ENCODE data around the gene NXF1. TPM values are rescaled to one million over a fixed set of nuclear protein-coding genes. Genes with fewer than 3 reads are reported as not detected.
"Not testable (repeated sequence)": the region's sequence is repeated elsewhere in the genome, so short reads cannot be mapped to it uniquely, and the experiment has no call there.

Gene NXF1
- total RNA-seq, 2 experiments from 2014 or later = 110 to 111 TPM

DNA sequence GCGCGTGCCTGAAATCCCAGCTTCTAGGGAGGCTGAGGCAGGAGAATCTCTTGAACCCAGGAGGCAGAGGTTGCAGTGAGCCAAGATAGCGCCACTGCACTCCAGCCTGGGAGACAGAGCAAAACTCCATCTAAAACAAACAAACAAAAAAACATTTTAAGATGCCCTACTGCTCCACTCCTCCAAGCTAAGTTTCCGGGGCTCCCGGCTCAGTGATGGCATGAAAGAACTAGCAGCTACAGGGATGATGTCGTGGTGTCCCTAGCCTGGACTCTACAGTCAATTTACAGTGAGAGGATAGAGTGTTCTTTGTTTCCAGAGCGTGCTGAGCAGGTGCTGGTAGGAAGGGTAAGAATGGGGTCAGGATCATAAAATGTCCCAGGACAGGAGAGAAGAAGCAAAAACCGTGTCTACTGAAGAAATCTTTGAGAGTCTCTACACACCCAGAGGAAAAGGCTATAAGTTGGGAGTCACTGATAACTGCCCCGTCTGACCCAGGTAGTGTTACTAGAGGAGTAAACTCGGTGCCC is 50.1 kb downstream of the NXF1 start:
- Mint-ChIP-seq H3K9me3 (ENCODE audit: insufficient read depth) (no peaks in the 10 kb centered on the region), H3K36me3 (ENCODE audit: low read depth) (peaks cover 7% of the 10 kb centered on the region), H3K4me1 (ENCODE audit: low read depth) (peaks cover 22% of the 10 kb centered on the region), H3K27me3 (ENCODE audit: low read depth) (no peaks in the 10 kb centered on the region), H3K4me3 (peak overlapping the region; percentile 94), H3K27ac (peak overlapping the region; percentile 10)
- ATAC-seq (no peak), DNase-seq (no peak)
- ChIA-PET CTCF (interaction anchor here (2.2 to 3.8 kb wide), 3 partner anchors 13 to 32 kb away, joined by 14 to 47 read pairs (median 22); partner anchors contain the start of genes TMEM179B and TTC9C), POLR2A (interaction anchor here (1.3 to 4.8 kb wide), 5 partner anchors 14 to 100 kb away, joined by 3 to 48 read pairs (median 14); partner anchors contain the start of gene TMEM179B)

DNA sequence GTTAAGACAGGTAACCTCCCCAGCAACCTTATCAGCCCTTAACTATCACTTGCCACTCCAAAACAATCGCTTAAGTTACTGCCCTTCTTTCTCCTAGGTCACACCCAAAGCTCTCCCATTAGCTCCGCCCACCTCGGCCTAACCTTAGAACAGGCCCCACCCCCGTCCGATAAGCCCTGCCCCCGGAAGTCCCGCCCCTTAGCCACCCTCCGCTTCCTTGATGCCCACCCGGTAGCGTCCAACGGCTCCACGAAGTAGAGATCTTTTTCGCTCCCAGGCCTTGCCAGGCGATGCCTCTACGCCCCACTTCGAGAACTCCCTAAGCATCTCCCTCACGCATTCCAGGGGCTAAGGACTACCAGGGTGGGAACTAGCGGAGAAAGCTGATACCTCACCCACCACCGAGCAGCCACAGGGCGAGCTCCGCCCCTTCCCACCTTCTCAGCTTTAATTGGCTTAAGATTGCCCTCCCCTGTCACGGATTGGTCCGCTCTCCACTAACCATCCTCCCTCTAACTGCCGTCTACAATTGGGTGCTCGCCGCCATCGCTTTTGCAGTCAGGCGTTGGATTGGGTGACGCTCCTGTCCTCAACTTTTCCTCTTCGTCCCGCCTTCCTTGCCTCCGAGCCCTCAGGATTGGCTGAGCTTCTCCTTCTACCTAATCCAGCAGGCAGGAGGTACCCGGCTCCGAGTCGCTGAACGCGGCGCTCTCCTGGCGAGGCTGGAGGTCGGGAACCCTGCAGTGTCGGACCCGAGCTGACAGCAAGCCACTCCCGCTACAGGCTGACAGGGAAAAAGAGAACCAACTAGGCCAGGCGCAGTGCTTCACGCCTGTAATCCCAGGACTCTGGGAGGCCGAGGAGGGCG is 51.3 kb downstream of the NXF1 start, which contains the start of gene ZBTB3:
Gene ZBTB3 (minus strand): TSS at position 425 of the 868 bp plus-strand sequence. CDS start 496 bp downstream, outside the sequence.
- peak; percentile 99 for DNase-seq
- ChIA-PET POLR2A (interaction anchor here (0.6 to 4.8 kb wide), 32 partner anchors 8 to 977 kb away, joined by 3 to 48 read pairs (median 5); partner anchors contain the start of genes C11orf98, CSKMT, HNRNPUL2 and LBHD1), CTCF (interaction anchor here (0.6 to 3.8 kb wide), 27 partner anchors 8 to 1237 kb away, joined by 3 to 47 read pairs (median 4); partner anchors contain the start of genes C11orf98, CSKMT, HNRNPUL2 and POLR2G)
- peak; percentile 99 for ATAC-seq
- Mint-ChIP-seq H3K4me1 (ENCODE audit: low read depth) (peaks cover 31% of the 10 kb centered on the region), H3K36me3 (ENCODE audit: low read depth) (peaks cover 13% of the 10 kb centered on the region), H3K4me3 (peak within 1 kb of the TSS; percentile 94), H3K9me3 (ENCODE audit: insufficient read depth) (no peaks in the 10 kb centered on the region), H3K27me3 (ENCODE audit: low read depth) (no peaks in the 10 kb centered on the region), H3K27ac (peak within 1 kb of the TSS; percentile 97)

DNA sequence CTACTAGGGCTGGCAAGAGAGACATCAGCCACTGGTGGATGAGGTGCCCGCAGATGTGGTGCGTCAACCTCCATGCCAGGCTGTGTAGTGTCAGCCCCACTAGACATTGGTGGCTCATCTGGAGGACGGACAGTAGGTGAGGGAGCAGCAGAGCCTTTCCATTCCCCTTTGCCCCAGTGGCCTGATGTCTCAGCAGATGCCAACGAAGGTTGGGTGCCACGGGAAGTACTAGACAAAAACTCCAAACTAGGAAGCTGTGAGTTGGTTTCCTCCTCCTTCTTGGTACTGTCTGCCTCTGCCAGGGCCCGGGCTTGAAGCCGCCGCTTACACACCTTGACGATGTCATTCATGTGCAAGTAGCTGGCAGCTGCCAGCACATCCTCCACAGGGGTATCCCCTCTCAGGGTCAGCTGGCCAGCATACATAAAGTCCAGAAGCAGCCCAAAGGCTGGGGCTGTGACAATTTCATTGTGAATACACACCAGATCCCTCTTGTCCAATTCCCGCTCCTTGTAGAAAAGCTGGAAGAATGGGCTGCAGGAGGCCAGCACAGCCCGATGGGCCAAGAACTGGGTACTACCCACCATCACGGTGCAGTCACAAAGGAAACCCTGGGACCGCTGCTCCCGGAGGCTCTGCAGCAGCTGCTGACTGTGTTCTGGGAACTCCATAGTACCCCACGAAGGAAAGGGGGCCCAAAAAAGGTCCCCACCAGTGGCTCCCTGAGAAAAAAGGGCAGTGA is 52.1 kb downstream of the NXF1 start:
- no peak for ATAC-seq
- Mint-ChIP-seq H3K27me3 (ENCODE audit: low read depth) (no peaks in the 10 kb centered on the region), H3K4me1 (ENCODE audit: low read depth) (peaks cover 34% of the 10 kb centered on the region), H3K4me3 (peak overlapping the region; percentile 94), H3K36me3 (ENCODE audit: low read depth) (peaks cover 16% of the 10 kb centered on the region), H3K9me3 (ENCODE audit: insufficient read depth) (no peaks in the 10 kb centered on the region), H3K27ac (peak overlapping the region; percentile 97)
- ChIA-PET POLR2A (interaction anchor here (0.6 to 4.8 kb wide), 30 partner anchors 9 to 325 kb away, joined by 3 to 48 read pairs (median 5); partner anchors contain the start of genes C11orf98, CSKMT, HNRNPUL2 and LBHD1), CTCF (interaction anchor here (0.7 to 3.8 kb wide), 25 partner anchors 9 to 1236 kb away, joined by 3 to 47 read pairs (median 4); partner anchors contain the start of genes HNRNPUL2, POLR2G, TAF6L and TMEM179B)
- peak; percentile 26 for DNase-seq

DNA sequence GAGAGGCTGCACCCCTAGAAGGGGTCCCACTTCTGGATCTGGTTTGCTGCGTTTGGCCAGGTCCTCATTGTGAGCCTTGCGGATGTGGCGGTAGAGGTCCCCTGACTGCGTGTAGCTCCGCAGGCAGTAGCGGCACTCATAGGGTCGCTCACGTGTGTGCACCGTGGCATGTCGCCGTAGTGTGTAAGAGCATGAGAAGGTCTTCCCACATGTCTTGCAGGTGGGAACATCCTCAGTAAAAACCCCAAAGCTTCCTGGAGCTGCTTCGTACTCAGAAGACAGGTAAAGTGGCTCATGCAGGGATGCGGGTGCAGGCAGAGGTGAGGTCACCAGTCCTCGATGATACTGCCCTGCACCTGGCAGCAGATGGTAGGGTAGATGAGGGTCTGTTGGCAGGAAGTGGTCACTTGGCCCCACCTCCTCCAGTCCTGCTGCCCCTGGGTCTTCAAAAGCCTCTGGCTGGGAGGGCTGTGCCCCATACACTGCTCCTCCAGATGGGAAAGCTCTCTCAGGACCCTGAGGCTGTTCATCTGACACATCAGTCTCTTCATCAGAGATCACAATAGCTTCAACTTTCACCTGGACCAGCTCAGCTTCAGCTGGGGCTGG is 53.0 kb downstream of the NXF1 start:
- Mint-ChIP-seq H3K36me3 (ENCODE audit: low read depth) (peaks cover 16% of the 10 kb centered on the region), H3K4me3 (peak overlapping the region; percentile 2), H3K9me3 (ENCODE audit: insufficient read depth) (no peaks in the 10 kb centered on the region), H3K4me1 (ENCODE audit: low read depth) (peaks cover 37% of the 10 kb centered on the region), H3K27ac (no peak overlapping the region), H3K27me3 (ENCODE audit: low read depth) (no peaks in the 10 kb centered on the region)
- no peak for DNase-seq
- POLR2A ChIA-PET = interaction anchor here (0.6 to 4.8 kb wide), 7 partner anchors 10 to 129 kb away, joined by 3 to 48 read pairs (median 16); partner anchors contain the start of genes HNRNPUL2, POLR2G, SLC3A2 and TAF6L
- ATAC-seq = no peak
- CTCF ChIA-PET = interaction anchor here (0.7 to 3.8 kb wide), 5 partner anchors 10 to 360 kb away, joined by 3 to 47 read pairs (median 5); partner anchors contain the start of genes POLR2G and TMEM179B

DNA sequence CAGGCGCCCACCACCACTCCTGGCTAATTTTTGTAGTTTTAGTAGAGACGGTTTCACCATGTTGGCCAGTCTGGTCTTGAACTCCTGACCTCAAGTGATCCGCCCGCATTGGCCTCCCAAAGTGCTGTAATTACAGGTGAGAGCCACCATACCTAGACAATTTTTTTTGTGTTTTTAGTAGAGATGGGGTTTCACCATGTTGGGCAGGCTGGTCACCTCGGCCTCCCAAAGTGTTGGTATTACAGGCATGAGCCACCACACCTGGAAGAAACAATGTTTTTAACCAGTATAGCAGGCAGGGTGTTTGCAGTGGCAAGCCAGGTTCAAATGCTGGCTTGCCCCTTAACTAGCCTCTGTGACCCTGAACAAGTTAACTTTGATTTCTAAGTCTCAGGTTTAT is 55.3 kb downstream of the NXF1 start:
- H3K27me3 Mint-ChIP-seq (ENCODE audit: low read depth); H3K27ac Mint-ChIP-seq; ATAC-seq; H3K9me3 Mint-ChIP-seq (ENCODE audit: insufficient read depth); DNase-seq; H3K4me3 Mint-ChIP-seq; POLR2A ChIA-PET; CTCF ChIA-PET: not testable (repeated sequence)
- Mint-ChIP-seq H3K4me1 (ENCODE audit: low read depth) (peaks cover 37% of the 10 kb centered on the region), H3K36me3 (ENCODE audit: low read depth) (peaks cover 16% of the 10 kb centered on the region)

DNA sequence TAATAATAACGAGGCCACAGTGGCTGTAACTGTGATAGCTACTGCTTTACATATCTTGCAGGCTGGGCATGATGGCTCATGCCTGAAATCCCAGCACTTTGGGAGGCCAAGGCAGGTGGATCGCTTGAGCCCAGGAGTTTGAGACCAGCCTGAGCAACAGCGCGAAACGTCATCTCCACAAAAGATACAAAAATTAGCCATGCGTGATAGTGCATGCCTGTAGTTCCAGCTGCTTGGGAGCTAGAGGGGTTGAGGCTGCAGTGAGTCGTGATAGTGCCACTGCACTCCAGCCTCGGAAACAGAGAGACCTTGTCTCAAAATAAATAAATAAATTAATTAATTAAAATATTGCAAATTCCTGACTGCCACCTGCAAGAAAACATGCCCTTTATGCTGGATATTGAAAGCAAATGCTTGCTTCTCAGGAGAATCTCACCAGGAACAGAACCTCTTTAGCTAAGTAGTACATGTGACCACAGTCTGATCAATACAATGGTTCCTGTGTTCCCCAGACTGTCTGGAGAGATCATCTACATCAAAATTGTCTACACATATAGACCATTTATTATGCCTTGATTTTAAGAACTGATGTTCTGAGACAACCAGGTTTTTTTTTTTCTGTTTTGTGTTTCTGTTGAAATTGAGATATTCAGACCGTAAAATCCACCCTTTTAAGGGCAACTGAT is 57.6 kb downstream of the NXF1 start:
- no peaks in the 10 kb centered on the region for H3K9me3 Mint-ChIP-seq (ENCODE audit: insufficient read depth)
- H3K4me1 Mint-ChIP-seq (ENCODE audit: low read depth) = peaks cover 24% of the 10 kb centered on the region
- POLR2A ChIA-PET = interaction anchor here (0.6 to 1.7 kb wide), 3 partner anchors 15 to 94 kb away, joined by 4 to 6 read pairs (median 4); partner anchors contain the start of gene STX5
- H3K27ac Mint-ChIP-seq = no peak overlapping the region
- peaks cover 12% of the 10 kb centered on the region for H3K36me3 Mint-ChIP-seq (ENCODE audit: low read depth)
- no peak overlapping the region for H3K4me3 Mint-ChIP-seq
- H3K27me3 Mint-ChIP-seq (ENCODE audit: low read depth) = no peaks in the 10 kb centered on the region
- CTCF ChIA-PET = interaction anchor here (1.1 kb wide), 1 partner anchor 40 kb away, joined by 4 read pairs; the partner anchor contains the start of gene TMEM179B
- no peak for ATAC-seq
- no peak for DNase-seq

Small RNAs within 50 kb of the gene (microRNA-seq; reads per million reads assigned to microRNA genes)
- gene MIR6514 (3.4 reads per million), gene MIR6748 (not detected)

Other genes with a start within 250 kb of the NXF1 start
- gene EEF1G, start 231.5 kb downstream of the NXF1 start, total RNA-seq = 1,000 to 10,000 TPM; 1,058 to 1,098 TPM
- gene TUT1, start 213.9 kb downstream of the NXF1 start, total RNA-seq = 10 to 100 TPM; 22.2 to 25.0 TPM
- gene MTA2, start 203.6 kb downstream of the NXF1 start, total RNA-seq = 100 to 1,000 TPM; 249 to 273 TPM
- 100 to 1,000 TPM; 120 to 144 TPM for gene EML3, start 192.7 kb downstream of the NXF1 start, total RNA-seq
- gene ROM1, start 192.2 kb downstream of the NXF1 start, total RNA-seq = 1 to 10 TPM; 1.3 to 2.0 TPM
- gene B3GAT3, start 183.5 kb downstream of the NXF1 start, total RNA-seq = 10 to 100 TPM; 63.0 to 64.8 TPM
- gene GANAB, start 158.8 kb downstream of the NXF1 start, total RNA-seq = 100 to 1,000 TPM; 297 to 310 TPM
- 10 to 100 TPM; 28.9 to 29.2 TPM for gene INTS5, start 152.1 kb downstream of the NXF1 start, total RNA-seq
- gene C11orf98, start 140.2 kb downstream of the NXF1 start, total RNA-seq = 100 to 1,000 TPM; 131 to 133 TPM
- gene CSKMT, start 140.1 kb downstream of the NXF1 start, total RNA-seq = 10 to 100 TPM; 21.9 to 22.8 TPM
- gene UQCC3, start 133.8 kb downstream of the NXF1 start, total RNA-seq = 1 to 10 TPM; 7.5 TPM
- 10 to 100 TPM; 22.3 to 25.0 TPM for gene LBHD1, start 133.2 kb downstream of the NXF1 start, total RNA-seq
- gene UBXN1, start 126.4 kb downstream of the NXF1 start, total RNA-seq = 100 to 1,000 TPM; 107 to 118 TPM
- gene LRRN4CL, start 115.9 kb downstream of the NXF1 start, total RNA-seq = under 1 TPM; 0.21 to 0.34 TPM
- 10 to 100 TPM; 30.3 to 39.9 TPM for gene BSCL2, start 98.0 kb downstream of the NXF1 start, total RNA-seq
- not detected for gene GNG3, start 97.8 kb downstream of the NXF1 start, total RNA-seq
- 10 to 100 TPM; 65.4 to 67.0 TPM for gene HNRNPUL2, start 78.0 kb downstream of the NXF1 start, total RNA-seq
- 10 to 100 TPM; 44.3 to 46.1 TPM for gene TTC9C, start 77.0 kb downstream of the NXF1 start, total RNA-seq
- gene ZBTB3, start 51.3 kb downstream of the NXF1 start, total RNA-seq = 10 to 100 TPM; 12.4 to 12.8 TPM
- 10 to 100 TPM; 89.7 to 96.6 TPM for gene POLR2G, start 43.9 kb downstream of the NXF1 start, total RNA-seq
- gene TAF6L, start 34.0 kb downstream of the NXF1 start, total RNA-seq = 10 to 100 TPM; 21.8 to 23.7 TPM
- gene TMEM179B, start 18.0 kb downstream of the NXF1 start, total RNA-seq = 10 to 100 TPM; 37.3 to 40.8 TPM
- 10 to 100 TPM; 20.1 to 20.3 TPM for gene TMEM223, start 13.4 kb downstream of the NXF1 start, total RNA-seq
- gene STX5, start 26.6 kb upstream of the NXF1 start, total RNA-seq = 10 to 100 TPM; 30.4 to 32.7 TPM
- gene TEX54, start 27.4 kb upstream of the NXF1 start, total RNA-seq = not detected
- 10 to 100 TPM; 66.0 to 66.9 TPM for gene WDR74, start 34.1 kb upstream of the NXF1 start, total RNA-seq
- gene SLC3A2, start 75.5 kb upstream of the NXF1 start, total RNA-seq = 100 to 1,000 TPM; 190 to 202 TPM
- gene CHRM1, start 115.9 kb upstream of the NXF1 start, total RNA-seq = not detected
- not detected for gene SLC22A6, start 179.5 kb upstream of the NXF1 start, total RNA-seq
- gene SLC22A8, start 210.4 kb upstream of the NXF1 start, total RNA-seq = not detected

Measured in activated CD8-positive, alpha-beta T cell treated with anti-CD3 and anti-CD28 coated beads, Interleukin-2, amount 10 ng/mL, durations not matched to agents 7 days and 5 days (primary cell).